ENCODE results near the gene MYRIP. TPM values are rescaled to one million over a fixed set of nuclear protein-coding genes. Genes with fewer than 3 reads are reported as not detected.

Gene MYRIP
- total and polyA plus RNA-seq, 11 donors, result 0.42 to 2.2 (median 0.90) TPM

DNA sequence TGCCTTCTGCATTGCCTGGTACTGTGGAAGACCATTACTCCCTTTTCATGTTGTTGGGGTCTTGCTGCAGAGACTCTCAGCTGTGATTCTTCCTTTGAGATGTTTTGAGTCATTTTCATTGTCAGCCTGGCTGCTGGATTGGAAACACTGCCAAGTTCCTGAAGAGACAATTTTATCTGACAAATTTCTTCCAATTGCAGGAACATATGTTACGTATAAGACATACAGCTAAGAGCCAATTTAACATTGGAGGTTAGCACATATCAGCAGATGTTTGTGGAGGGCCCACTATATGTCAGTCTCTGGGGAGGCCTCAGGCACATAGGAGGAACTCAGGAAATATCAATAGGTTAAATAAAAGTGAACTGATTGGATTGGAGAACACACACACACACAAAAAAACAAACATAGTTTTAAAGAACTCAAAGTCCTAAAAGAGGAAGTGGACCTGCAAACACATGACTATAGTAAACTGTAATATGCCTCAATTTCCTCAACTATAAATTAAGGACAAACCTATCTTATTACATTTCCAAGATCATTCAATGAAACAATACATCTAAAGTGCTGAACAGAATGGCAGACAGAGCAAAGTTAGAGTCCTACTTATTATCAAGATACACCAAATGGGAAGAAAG, 172.3 kb downstream of the MYRIP start:
- WGBS, 4 donors, result 45 to 63% (median 53%) methylated on average over 1 of the region's 1 CpG
- TF ChIP-seq, protein P1, sequence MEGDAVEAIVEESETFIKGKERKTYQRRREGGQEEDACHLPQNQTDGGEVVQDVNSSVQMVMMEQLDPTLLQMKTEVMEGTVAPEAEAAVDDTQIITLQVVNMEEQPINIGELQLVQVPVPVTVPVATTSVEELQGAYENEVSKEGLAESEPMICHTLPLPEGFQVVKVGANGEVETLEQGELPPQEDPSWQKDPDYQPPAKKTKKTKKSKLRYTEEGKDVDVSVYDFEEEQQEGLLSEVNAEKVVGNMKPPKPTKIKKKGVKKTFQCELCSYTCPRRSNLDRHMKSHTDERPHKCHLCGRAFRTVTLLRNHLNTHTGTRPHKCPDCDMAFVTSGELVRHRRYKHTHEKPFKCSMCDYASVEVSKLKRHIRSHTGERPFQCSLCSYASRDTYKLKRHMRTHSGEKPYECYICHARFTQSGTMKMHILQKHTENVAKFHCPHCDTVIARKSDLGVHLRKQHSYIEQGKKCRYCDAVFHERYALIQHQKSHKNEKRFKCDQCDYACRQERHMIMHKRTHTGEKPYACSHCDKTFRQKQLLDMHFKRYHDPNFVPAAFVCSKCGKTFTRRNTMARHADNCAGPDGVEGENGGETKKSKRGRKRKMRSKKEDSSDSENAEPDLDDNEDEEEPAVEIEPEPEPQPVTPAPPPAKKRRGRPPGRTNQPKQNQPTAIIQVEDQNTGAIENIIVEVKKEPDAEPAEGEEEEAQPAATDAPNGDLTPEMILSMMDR (IDR thresholded peaks at IDR 0.05), result no peak
- no peak for TF ChIP-seq POLR2A (IDR thresholded peaks at IDR 0.05)
- ATAC-seq (no peak), DNase-seq (no peak)
- peaks cover 0 to under 1% (median 0%) of the 10 kb centered on the region in 12 donors for H3K9me3 ChIP-seq
- H3K4me3 ChIP-seq, result no peak overlapping the region
- H3K36me3 ChIP-seq, result no peaks in the 10 kb centered on the region
- no peaks in the 10 kb centered on the region for H3K27me3 ChIP-seq
- peaks cover 0 to 8% (median 0%) of the 10 kb centered on the region in 12 donors for H3K4me1 ChIP-seq
- intact Hi-C loops (cut with DNase I), result loop anchor here in 2 of 10 donors (10.0 kb wide), 2 partner anchors 257 to 267 kb away; no protein-coding TSS in a partner anchor
- H3K27ac ChIP-seq, result no peak overlapping the region

DNA sequence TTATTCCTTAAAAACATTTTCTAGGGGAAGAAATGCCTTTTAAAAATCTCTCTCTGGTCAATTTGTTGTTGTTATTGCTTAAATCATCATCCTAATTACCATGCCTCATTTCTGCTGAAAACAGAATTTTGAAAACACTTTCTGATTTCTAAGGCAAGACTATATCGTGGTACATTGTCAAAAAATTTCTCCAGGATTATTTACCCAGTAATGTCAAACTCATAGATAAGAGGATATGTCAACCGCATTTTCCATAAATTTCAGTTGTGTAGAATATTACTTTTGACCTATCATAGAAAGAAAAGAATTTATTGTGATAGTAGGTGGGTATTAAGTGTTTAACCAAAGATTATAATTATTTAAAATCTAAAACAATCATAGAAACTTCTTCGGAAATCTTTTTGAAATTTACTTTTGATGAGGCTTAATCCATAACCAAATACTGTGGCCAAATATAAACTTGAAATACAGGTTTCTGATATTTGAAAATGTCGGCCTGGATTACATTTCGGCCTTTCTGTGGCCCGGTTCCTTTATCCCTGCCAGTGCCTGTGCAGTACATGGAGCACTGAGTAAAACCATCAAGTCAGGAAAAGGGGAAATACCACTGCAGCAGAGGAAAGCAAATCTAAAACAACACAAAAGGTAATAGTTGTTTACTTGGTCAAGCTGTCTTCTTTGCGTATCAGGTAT, 173.4 kb downstream of the MYRIP start:
- ATAC-seq (no peak), DNase-seq (no peak)
- intact Hi-C loops (cut with DNase I), result loop anchor here in 2 of 10 donors (10.0 kb wide), 2 partner anchors 258 to 268 kb away; no protein-coding TSS in a partner anchor
- Histone ChIP-seq H3K4me3 (no peak overlapping the region), H3K4me1 (peaks cover 0 to 8% (median 0%) of the 10 kb centered on the region in 12 donors), H3K27me3 (no peaks in the 10 kb centered on the region), H3K36me3 (no peaks in the 10 kb centered on the region), H3K9me3 (peaks cover 0 to 4% (median 0%) of the 10 kb centered on the region in 12 donors), H3K27ac (no peak overlapping the region)
- TF ChIP-seq POLR2A (IDR thresholded peaks at IDR 0.05), result no peak
- TF ChIP-seq, protein P1 (IDR thresholded peaks at IDR 0.05), result no peak
- WGBS, 4 donors, result 93 to 96% (median 94%) methylated on average over 7 of the region's 7 CpGs

- Histone ChIP-seq H3K4me3 (no peak overlapping the region), H3K4me1 (no peaks in the 10 kb centered on the region), H3K36me3 (no peaks in the 10 kb centered on the region), H3K27ac (no peak overlapping the region), H3K9me3 (peaks cover 0 to 36% (median 12%) of the 10 kb centered on the region in 12 donors), H3K27me3 (peaks cover 0 to 5% (median 0%) of the 10 kb centered on the region in 9 donors)
- intact Hi-C loops (cut with DNase I), result loop anchor here in 4 of 10 donors (10.0 kb wide), 3 partner anchors 265 to 285 kb away; no protein-coding TSS in a partner anchor
- ATAC-seq, result no peak
- TF ChIP-seq, protein P1 (IDR thresholded peaks at IDR 0.05), result no peak
- no peak for TF ChIP-seq POLR2A (IDR thresholded peaks at IDR 0.05)
- DNase-seq, result no peak
- WGBS, 4 donors, result 78 to 100% (median 87%) methylated on average over 1 to 3 of the region's 3 CpGs
These were observed 180.3 kb downstream of the MYRIP start for GRCh38 chr3:39989746-39990145.

DNA sequence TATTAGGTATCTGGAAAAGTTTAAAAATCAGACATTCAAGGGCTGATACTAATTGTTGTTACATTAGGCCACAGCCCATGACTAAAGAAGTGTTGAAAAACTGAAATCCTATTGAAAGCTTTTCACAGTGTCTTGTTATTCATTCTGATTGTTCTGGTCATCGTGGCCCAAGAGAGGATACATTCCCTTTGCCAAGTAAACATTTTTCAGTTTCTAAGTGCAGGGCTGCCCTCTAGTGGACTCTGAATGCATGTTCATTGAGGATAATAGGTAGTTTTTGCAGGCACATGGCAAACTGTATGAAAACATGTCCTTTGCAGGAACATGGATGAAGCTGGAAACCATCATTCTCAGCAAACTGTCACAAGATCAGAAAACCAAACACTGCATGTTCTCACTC, 181.1 kb downstream of the MYRIP start:
- Histone ChIP-seq H3K27me3 (peaks cover 0 to 5% (median 0%) of the 10 kb centered on the region in 9 donors), H3K27ac (no peak overlapping the region), H3K9me3 (peaks cover 0 to 36% (median 12%) of the 10 kb centered on the region in 12 donors), H3K36me3 (no peaks in the 10 kb centered on the region), H3K4me3 (no peak overlapping the region), H3K4me1 (no peaks in the 10 kb centered on the region)
- intact Hi-C loops (cut with DNase I), result loop anchor here in 2 of 10 donors (10.0 kb wide), 1 partner anchor 286 kb away; no protein-coding TSS in a partner anchor
- no peak for ATAC-seq
- no peak for DNase-seq
- TF ChIP-seq POLR2A (IDR thresholded peaks at IDR 0.05), result no peak
- TF ChIP-seq, protein P1 (IDR thresholded peaks at IDR 0.05), result peak in 8 of 12 donors; percentile 25 to 46 (median 38)
- WGBS, 4 donors, result 21 to 60% (median 43%) methylated on average over 1 of the region's 1 CpG
